ENCODE data around the gene IRF6.

Gene IRF6

DNA sequence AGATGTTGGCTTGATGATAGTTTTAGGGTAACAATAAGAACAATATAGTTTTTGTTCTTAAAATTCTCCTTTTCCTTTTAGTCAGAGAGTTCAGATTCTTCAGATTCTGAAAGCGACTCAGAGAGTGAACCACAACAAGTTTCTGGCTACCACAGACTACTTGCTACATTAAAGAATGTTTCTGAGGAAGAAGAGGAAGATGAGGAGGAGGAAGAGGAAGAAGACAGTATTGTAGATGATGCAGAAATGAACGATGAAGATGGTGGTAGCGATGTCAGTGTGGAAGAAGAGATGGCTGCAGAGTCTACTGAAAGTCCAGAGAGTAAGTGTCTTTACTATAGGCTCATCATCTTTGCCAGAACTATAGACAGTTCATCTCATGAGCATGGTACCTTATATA, 24.8 kb upstream of the IRF6 start:
- no peaks in the 10 kb centered on the region for H3K9me3 ChIP-seq
- H3K27me3 ChIP-seq: no peaks in the 10 kb centered on the region
- H3K27ac ChIP-seq: no peak overlapping the region
- peaks cover 35 to 52% (median 43%) of the 10 kb centered on the region in 3 donors for H3K36me3 ChIP-seq
- DNase-seq: no peak
- intact Hi-C loops (cut with DNase I; ENCODE audit: low total_unique reads): no loop called here
- H3K4me1 ChIP-seq: peaks cover 0 to 23% (median 7%) of the 10 kb centered on the region in 4 donors
- H3K4me3 ChIP-seq: no peak overlapping the region
- TF ChIP-seq, protein P1, sequence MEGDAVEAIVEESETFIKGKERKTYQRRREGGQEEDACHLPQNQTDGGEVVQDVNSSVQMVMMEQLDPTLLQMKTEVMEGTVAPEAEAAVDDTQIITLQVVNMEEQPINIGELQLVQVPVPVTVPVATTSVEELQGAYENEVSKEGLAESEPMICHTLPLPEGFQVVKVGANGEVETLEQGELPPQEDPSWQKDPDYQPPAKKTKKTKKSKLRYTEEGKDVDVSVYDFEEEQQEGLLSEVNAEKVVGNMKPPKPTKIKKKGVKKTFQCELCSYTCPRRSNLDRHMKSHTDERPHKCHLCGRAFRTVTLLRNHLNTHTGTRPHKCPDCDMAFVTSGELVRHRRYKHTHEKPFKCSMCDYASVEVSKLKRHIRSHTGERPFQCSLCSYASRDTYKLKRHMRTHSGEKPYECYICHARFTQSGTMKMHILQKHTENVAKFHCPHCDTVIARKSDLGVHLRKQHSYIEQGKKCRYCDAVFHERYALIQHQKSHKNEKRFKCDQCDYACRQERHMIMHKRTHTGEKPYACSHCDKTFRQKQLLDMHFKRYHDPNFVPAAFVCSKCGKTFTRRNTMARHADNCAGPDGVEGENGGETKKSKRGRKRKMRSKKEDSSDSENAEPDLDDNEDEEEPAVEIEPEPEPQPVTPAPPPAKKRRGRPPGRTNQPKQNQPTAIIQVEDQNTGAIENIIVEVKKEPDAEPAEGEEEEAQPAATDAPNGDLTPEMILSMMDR (IDR thresholded peaks at IDR 0.05): no peak

DNA sequence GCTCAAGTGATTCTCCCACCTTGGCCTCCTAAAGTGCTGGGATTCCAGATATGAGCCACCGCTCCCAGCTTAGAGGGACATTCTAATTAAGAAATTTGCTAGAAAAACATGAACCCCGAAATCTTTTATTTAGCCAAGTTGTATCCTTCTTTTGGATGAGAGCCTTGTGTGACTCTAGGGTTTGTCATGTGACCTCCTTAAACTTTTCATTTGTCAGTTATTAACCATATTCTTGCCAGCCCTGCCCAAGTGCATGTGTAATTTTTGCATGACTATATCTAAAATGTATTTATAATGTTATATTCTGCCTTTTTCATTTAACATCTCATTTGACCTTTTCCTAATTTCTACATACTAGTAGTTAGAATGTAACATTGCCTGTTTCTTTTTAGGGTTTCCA, 23.8 kb upstream of the IRF6 start:
- Histone ChIP-seq H3K27me3 (no peaks in the 10 kb centered on the region), H3K36me3 (peaks cover 31 to 42% (median 36%) of the 10 kb centered on the region in 3 donors), H3K9me3 (no peaks in the 10 kb centered on the region), H3K4me1 (peaks cover 0 to 15% (median 6%) of the 10 kb centered on the region in 4 donors), H3K4me3 (no peak overlapping the region), H3K27ac (no peak overlapping the region)
- TF ChIP-seq, protein P1 (IDR thresholded peaks at IDR 0.05): no peak
- intact Hi-C loops (cut with DNase I; ENCODE audit: low total_unique reads): no loop called here
- DNase-seq: no peak

DNA sequence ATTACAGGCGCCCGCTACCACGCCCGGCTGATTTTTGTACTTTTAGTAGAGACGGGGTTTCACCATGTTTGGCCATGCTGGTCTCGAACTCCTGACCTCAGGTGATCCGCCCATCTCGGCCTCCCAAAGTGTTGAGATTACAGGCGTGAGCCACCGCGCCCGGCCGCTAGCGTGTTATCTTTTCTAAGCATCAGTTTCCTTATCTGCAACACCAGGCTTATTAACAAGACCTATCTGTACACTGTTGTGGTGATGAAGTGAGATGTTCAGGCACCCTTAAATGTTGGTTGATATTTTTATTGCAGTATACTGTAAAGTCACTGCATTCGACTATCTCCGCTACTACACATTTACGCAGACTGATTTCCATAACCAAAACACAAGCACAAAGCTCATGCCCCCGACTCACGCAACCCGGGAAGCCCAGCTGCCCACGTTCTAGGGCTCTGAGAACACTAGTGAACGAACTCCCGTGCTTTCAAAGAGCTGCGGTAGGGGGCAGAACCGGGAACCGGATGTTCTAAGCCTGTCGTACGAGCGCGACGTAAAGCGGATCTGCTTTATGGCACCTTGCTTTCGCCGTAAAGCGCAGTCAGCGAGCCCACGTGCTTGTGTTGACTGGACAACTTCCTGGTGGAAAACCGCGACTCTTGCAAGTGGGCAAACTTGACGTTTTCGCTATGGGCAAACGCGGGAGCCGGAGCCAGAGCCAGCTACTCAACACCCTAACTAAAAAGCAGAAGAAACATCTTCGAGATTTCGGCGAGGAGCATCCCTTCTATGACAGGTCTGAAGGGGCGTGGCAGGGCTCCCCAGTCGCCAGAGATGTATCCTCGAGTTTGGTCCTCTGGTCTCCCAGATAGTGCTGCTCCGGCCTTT, 21.7 kb upstream of the IRF6 start, which contains the start of gene UTP25:
Gene UTP25 (plus strand): TSS at position 589 of the 879 bp plus-strand sequence. CDS start 92 bp downstream, at position 681.
- H3K9me3 ChIP-seq: no peaks in the 10 kb centered on the region
- peaks cover 0 to under 1% of the 10 kb centered on the region in 2 donors for H3K27me3 ChIP-seq
- peak within 1 kb of the TSS; percentile 62 to 90 for H3K4me3 ChIP-seq
- H3K27ac ChIP-seq: peak within 1 kb of the TSS; percentile 62 to 63
- DNase-seq: peak; percentile 90 to 95
- H3K4me1 ChIP-seq: peaks cover 0 to 15% (median 6%) of the 10 kb centered on the region in 4 donors
- intact Hi-C loops (cut with DNase I; ENCODE audit: low total_unique reads): no loop called here
- H3K36me3 ChIP-seq: peaks cover 15 to 21% (median 18%) of the 10 kb centered on the region in 3 donors
- TF ChIP-seq, protein P1 (IDR thresholded peaks at IDR 0.05): peak; percentile 61

DNA sequence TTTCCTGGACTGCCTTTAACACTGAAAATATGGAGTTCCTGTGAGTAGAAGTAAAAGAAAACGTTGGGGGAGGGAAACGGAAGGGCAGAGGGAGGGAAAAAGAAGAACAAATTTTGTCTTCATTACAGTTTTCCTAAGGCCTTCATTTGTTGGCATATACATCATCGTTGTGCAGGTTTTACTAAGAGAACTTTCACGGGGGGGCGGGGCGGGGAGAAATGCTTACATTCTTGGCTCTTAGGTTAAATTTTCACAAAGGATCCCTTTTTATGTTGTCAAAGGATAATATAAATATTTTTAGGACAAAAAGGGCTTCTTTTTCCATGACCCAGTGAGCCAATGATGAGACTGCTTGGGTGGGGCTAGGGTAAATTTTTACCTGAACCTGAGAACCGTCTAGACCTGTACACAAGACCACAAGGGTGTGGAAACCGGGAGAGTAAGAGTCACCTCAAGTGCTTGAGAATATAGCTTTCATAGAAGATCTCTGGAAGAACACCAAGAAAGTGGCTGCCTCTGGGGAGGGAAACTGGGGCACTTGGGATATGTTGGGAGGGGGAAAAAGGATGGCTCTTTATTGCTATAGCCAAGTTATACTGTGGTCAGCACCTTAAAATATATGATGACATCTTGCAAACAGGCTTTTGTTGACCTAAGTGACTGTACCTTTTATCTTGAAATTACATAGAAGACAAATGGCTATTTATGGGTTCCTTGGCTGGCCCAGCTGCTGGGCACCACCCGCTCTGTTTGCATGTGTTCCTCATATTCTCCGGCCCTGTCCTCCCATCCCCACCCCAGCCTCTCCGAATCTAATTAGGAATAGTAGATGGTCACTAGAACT, 19.9 kb upstream of the IRF6 start:
- TF ChIP-seq, protein P1 (IDR thresholded peaks at IDR 0.05): no peak
- H3K4me1 ChIP-seq: peaks cover 0 to 15% (median 6%) of the 10 kb centered on the region in 4 donors
- intact Hi-C loops (cut with DNase I; ENCODE audit: low total_unique reads): no loop called here
- H3K4me3 ChIP-seq: no peak overlapping the region
- no peak for DNase-seq
- H3K9me3 ChIP-seq: no peaks in the 10 kb centered on the region
- peaks cover 0 to 2% (median 2%) of the 10 kb centered on the region in 3 donors for H3K36me3 ChIP-seq
- H3K27me3 ChIP-seq: peaks cover 0 to 6% of the 10 kb centered on the region in 2 donors
- H3K27ac ChIP-seq: no peak overlapping the region

DNA sequence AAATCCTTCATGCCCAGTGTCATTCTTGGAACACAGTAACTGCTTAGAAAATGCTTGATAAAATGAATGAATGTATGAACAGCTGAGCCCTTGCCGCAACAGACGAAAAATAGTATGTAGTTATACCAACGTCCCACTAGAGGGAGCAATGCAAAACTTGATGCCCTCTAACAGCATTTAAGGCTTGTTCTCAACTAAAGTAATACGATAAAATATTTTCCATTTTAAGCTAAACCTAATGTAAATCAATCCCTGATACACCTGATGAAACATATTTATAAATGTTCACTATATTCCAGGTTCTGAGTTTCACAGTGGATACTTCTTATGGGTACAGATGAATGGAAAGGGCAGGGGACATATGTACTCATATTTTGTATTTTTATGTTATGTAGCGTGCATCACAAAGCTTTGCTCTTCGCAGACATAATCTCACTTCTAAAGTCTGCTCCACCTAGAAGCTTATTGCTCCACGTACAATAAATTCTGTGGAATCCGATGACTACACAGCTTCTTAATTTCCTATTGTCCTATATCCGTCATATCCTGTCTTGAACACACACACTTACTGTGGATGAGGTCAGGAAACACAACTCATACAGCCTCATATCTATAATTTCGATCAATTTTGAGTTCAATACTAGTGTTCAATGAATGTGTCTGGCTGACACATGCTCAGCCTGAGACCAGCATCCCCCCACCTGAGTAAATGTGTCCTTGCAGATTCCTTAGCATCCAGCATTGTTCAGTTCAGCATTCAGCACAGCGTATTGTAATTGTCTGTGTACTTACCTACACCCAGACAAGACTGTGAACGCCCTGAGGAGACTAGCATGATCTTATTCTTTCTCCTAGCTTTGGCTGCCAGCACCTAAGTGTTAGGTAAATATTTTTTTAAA, 17.4 kb upstream of the IRF6 start:
- Histone ChIP-seq H3K27me3 (peaks cover 0 to 15% of the 10 kb centered on the region in 2 donors), H3K9me3 (no peaks in the 10 kb centered on the region), H3K27ac (no peak overlapping the region), H3K4me1 (peaks cover 0 to 2% (median 0%) of the 10 kb centered on the region in 4 donors), H3K36me3 (no peaks in the 10 kb centered on the region), H3K4me3 (no peak overlapping the region)
- intact Hi-C loops (cut with DNase I; ENCODE audit: low total_unique reads): no loop called here
- TF ChIP-seq, protein P1 (IDR thresholded peaks at IDR 0.05): peak; percentile 55 to 60
- DNase-seq: no peak
